Measurements from ENCODE around the gene CDKL1.
"Not testable (repeated sequence)": the region's sequence is repeated elsewhere in the genome, so short reads cannot be mapped to it uniquely, and the experiment has no call there.

The CDKL1 gene

GRCh38 chr14:50366589-50366988 lies 30.1 kb downstream of the CDKL1 start:
- no peak for TF ChIP-seq EZH2phosphoT487 (IDR thresholded peaks at IDR 0.05; ENCODE audit: borderline replicate concordance, low read length)
- TF ChIP-seq CTCF (IDR thresholded peaks at IDR 0.05; ENCODE audit: low read depth, low read length, poor library complexity, severe bottlenecking), result no peak
- H3F3A ChIP-seq (ENCODE audit: control insufficient read depth, insufficient read depth), result no peaks in the 10 kb centered on the region
- H3K9me2 ChIP-seq (replicated peaks; ENCODE audit: control insufficient read depth, low read length), result no peaks in the 10 kb centered on the region
- peaks cover 3% of the 10 kb centered on the region; the same call in 1 of the 2 replicates for H3K27me3 ChIP-seq (ENCODE audit: control insufficient read depth, low read length)
- H3K36me3 ChIP-seq (ENCODE audit: control insufficient read depth, low read length), result no peaks in the 10 kb centered on the region
- H3K79me2 ChIP-seq (ENCODE audit: control insufficient read depth, low read length), result no peaks in the 10 kb centered on the region
- no peaks in the 10 kb centered on the region; the same call in 1 of the 2 replicates for H3K9me3 ChIP-seq (ENCODE audit: control insufficient read depth, insufficient read depth, low read length)
- H3K4me1 ChIP-seq (ENCODE audit: control insufficient read depth, low read length), result peaks cover 27% of the 10 kb centered on the region
- H3K27ac ChIP-seq (ENCODE audit: low read depth, low read length), result no peak overlapping the region
- no peak overlapping the region for H3K4me2 ChIP-seq (ENCODE audit: low read length)
- no peak overlapping the region for H3K4me3 ChIP-seq (ENCODE audit: low read length)
- no peaks in the 10 kb centered on the region; the same call in 1 of the 2 replicates for H4K20me1 ChIP-seq (ENCODE audit: control insufficient read depth, insufficient read depth, low read depth, low read length)

GRCh38 chr14:50366115-50366514 lies 30.6 kb downstream of the CDKL1 start:
- Histone ChIP-seq H4K20me1 (ENCODE audit: control insufficient read depth, insufficient read depth, low read depth, low read length) (no peaks in the 10 kb centered on the region; the same call in 1 of the 2 replicates), H3K36me3 (ENCODE audit: control insufficient read depth, low read length) (no peaks in the 10 kb centered on the region), H3K9me3 (ENCODE audit: control insufficient read depth, insufficient read depth, low read length) (no peaks in the 10 kb centered on the region; the same call in 1 of the 2 replicates), H3K27ac (ENCODE audit: low read depth, low read length) (no peak overlapping the region), H3K4me2 (ENCODE audit: low read length) (no peak overlapping the region), H3K4me3 (ENCODE audit: low read length) (no peak overlapping the region), H3K79me2 (ENCODE audit: control insufficient read depth, low read length) (no peaks in the 10 kb centered on the region), H3K27me3 (ENCODE audit: control insufficient read depth, low read length) (peaks cover 3% of the 10 kb centered on the region; the same call in 1 of the 2 replicates), H3K9me2 (replicated peaks; ENCODE audit: control insufficient read depth, low read length) (no peaks in the 10 kb centered on the region), H3F3A (ENCODE audit: control insufficient read depth, insufficient read depth) (no peaks in the 10 kb centered on the region), H3K4me1 (ENCODE audit: control insufficient read depth, low read length) (peaks cover 27% of the 10 kb centered on the region)
- TF ChIP-seq EZH2phosphoT487 (IDR thresholded peaks at IDR 0.05; ENCODE audit: borderline replicate concordance, low read length), result no peak
- no peak for TF ChIP-seq CTCF (IDR thresholded peaks at IDR 0.05; ENCODE audit: low read depth, low read length, poor library complexity, severe bottlenecking)

- H3K4me2 ChIP-seq (ENCODE audit: low read length); H3K79me2 ChIP-seq (ENCODE audit: control insufficient read depth, low read length); H3K4me3 ChIP-seq (ENCODE audit: low read length); H3K9me3 ChIP-seq (ENCODE audit: control insufficient read depth, insufficient read depth, low read length); H3F3A ChIP-seq (ENCODE audit: control insufficient read depth, insufficient read depth); H3K9me2 ChIP-seq (replicated peaks; ENCODE audit: control insufficient read depth, low read length); H4K20me1 ChIP-seq (ENCODE audit: control insufficient read depth, insufficient read depth, low read depth, low read length); H3K27ac ChIP-seq (ENCODE audit: low read depth, low read length); H3K36me3 ChIP-seq (ENCODE audit: control insufficient read depth, low read length); H3K27me3 ChIP-seq (ENCODE audit: control insufficient read depth, low read length): not testable (repeated sequence)
- H3K4me1 ChIP-seq (ENCODE audit: control insufficient read depth, low read length), result peaks cover 27% of the 10 kb centered on the region
These were observed 31.1 kb downstream of the CDKL1 start for GRCh38 chr14:50365572-50365971.

- Histone ChIP-seq H3K4me1 (ENCODE audit: control insufficient read depth, low read length) (peaks cover 27% of the 10 kb centered on the region), H3K27me3 (ENCODE audit: control insufficient read depth, low read length) (peaks cover 3% of the 10 kb centered on the region; the same call in 1 of the 2 replicates), H3K9me3 (ENCODE audit: control insufficient read depth, insufficient read depth, low read length) (no peaks in the 10 kb centered on the region; the same call in 1 of the 2 replicates), H4K20me1 (ENCODE audit: control insufficient read depth, insufficient read depth, low read depth, low read length) (no peaks in the 10 kb centered on the region; the same call in 1 of the 2 replicates), H3K4me3 (ENCODE audit: low read length) (no peak overlapping the region), H3F3A (ENCODE audit: control insufficient read depth, insufficient read depth) (no peaks in the 10 kb centered on the region), H3K36me3 (ENCODE audit: control insufficient read depth, low read length) (no peaks in the 10 kb centered on the region), H3K79me2 (ENCODE audit: control insufficient read depth, low read length) (no peaks in the 10 kb centered on the region), H3K4me2 (ENCODE audit: low read length) (no peak overlapping the region), H3K9me2 (replicated peaks; ENCODE audit: control insufficient read depth, low read length) (no peaks in the 10 kb centered on the region), H3K27ac (ENCODE audit: low read depth, low read length) (no peak overlapping the region)
- TF ChIP-seq CTCF (IDR thresholded peaks at IDR 0.05; ENCODE audit: low read depth, low read length, poor library complexity, severe bottlenecking) (no peak), EZH2phosphoT487 (IDR thresholded peaks at IDR 0.05; ENCODE audit: borderline replicate concordance, low read length) (no peak)
These were observed 31.9 kb downstream of the CDKL1 start for GRCh38 chr14:50364792-50365191.
